HG02571 (cell line): ENCODE results near the gene TYW1B.
"Not testable (repeated sequence)": the region's sequence is repeated elsewhere in the genome, so short reads cannot be mapped to it uniquely, and the experiment has no call there.

Experiments
- ATAC-seq: cut with Tn5 transposase; IDR thresholded peaks from one replicate; pipeline ENCODE4 v1.9.1; 2021; ENCODE audit warnings: mild to moderate bottlenecking, moderate library complexity; ENCODE audit not compliant: unreplicated experiment

Gene TYW1B

DNA sequence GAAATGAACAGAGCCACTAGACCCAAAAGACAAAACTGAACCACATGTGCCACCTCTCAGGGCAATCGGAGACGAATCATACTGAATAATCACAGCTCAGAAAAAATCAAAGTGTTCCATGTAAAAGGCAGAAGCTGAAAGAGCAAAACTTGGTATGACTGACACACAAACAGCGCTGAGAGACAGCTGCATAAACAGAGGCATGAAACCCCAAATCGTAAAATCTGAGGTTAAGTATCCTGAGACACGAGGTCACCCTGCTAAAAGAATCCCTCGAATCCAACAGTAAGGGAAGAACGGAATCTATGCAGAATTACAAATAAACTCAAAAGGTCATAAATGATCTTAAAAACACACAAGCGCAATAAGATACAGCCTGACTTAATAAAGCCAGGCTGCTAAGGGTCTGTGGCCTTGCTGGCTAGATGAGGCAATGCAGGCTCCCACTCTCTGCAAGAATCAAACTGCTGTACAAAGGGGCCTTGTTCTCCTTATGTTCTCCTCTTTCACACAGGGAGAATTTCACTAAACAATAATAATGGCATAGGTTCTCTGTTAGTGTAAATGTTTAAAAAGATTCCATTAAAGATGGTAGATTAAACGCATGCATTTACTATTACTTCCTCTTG, 247.7 kb downstream of the TYW1B start:
- ATAC-seq = not testable (repeated sequence)

DNA sequence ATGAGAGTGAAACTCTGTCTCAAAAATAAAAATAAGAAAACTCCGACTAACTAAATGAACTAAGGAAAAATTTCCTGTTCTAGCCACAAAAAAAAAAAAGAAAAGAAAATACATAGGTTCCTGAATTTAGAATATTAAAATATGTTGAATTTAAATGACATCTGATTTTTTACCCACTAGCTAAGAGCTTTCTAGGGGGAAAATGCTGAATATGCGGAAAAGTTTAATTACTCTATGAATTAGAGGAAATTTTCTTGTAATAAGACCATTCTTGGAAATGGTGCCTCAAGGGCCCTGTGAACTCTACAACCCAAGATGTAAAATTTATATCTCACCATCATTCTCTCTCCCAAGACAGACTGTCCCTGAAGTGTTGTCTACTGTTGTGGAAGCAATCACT, 250.9 kb downstream of the TYW1B start:
- no peak for ATAC-seq

DNA sequence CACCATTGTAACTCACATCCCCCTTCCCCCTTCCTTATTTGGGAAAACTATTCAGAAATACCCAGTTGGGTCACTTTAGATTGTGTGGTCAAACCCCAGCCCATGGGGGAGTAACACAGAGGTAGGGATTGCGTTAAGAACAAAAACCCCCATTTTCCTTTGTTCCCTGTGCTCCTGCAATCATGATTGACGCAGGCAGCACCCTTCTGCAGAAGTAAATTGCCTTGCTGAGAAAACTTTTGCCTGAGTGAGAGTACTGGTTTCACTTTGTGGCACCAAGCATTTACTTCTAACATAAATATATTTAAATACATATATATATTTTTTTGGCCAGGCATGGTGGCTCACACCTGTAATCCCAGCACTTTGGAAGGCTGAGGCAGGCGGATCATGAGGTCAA, 266.0 kb downstream of the TYW1B start:
- not testable (repeated sequence) for ATAC-seq

DNA sequence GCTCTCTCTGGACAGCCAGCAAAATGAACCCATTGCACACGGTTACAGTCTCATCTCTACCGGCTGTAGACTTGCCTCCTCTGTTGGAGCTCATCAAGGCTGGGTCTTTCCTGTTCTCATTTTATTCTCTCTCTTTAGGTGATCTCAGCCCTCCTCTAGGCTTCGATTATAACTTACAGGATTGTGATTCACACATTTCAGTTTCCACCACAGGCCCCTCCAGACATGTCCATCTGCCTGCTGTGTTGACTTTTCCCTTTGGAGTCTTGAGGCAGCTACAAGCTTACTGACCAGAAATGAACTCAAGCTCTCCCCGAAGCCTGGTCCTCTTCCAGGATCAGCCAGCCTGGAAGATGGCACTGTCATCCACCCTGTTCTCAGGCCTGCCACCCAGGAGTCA, 268.5 kb downstream of the TYW1B start:
- not testable (repeated sequence) for ATAC-seq

DNA sequence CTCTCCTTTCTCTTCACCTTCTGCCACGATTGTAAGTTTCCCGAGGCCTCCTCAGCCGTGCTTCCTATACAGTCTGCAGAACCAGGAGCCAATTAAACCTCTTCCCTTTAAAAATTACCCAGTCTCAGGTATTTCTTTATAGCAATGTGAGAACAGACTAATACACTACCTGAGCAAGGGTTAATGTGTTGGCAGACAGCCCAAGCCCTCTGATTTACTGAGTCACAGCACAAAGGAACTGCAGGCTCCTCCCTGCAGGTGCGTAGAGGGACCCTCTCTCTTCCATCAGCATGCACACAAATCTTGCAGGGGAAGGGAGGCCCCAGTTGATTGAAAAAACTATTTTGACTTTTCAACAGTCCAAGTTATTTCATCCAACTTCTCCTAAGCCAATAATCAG, 271.3 kb downstream of the TYW1B start:
- ATAC-seq = not testable (repeated sequence)

DNA sequence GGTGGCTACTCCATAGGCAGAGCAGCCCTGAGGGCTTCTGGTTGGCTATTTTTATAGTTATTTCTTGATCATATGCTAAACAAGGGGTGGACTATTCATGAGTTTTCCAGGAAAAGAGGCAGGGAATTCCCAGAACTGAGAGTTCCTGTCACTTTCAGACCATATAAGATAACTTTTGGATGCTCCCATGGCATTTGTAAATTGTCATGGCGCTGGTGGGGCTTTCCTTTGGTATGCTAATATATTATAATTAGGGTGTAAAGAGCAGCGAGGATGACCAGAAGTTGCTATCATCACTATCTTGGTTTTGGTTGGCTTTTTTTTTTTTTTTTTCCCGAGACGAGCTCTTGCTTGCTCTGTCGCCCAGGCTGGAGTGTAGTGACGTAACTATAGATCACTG, 272.8 kb downstream of the TYW1B start:
- ATAC-seq = not testable (repeated sequence)

DNA sequence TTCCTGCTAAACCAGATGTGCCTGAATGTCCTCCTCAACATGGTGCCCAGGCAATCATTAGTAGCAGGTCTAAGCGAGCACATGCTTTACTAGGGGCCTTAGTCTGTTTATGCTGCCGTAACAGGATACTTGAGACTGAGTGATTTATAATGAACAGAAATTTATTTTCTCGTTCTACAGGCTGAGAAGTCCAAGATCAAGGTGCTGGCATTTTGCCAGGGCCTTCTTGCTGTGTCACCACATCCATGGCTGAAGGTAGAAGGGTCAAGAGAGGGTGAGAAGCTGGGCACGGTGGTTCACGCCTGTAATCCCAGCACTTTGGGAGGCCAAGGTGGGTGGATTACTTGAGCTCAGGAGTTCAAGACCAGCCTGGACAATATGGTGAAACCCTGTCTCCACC, 273.6 kb downstream of the TYW1B start:
- not testable (repeated sequence) for ATAC-seq

DNA sequence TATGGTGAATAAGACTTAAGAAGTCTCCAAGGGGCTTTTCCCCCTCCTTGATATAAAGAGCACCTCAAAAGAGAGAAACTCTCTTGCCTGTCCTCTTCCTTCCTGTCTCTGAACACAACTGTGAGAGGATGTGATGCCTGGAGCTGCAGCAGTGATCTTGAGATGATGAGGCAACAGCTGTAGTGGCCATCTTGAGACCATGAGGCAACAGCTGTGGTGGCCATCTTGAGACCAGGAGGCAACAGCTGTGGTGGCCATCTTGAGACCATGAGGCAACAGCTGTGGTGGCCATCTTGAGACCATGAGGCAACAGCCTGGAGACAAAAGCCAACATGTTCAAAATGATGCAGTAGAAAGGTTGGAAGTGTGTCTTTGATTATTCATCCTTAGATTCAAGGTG, 277.5 kb downstream of the TYW1B start:
- not testable (repeated sequence) for ATAC-seq

DNA sequence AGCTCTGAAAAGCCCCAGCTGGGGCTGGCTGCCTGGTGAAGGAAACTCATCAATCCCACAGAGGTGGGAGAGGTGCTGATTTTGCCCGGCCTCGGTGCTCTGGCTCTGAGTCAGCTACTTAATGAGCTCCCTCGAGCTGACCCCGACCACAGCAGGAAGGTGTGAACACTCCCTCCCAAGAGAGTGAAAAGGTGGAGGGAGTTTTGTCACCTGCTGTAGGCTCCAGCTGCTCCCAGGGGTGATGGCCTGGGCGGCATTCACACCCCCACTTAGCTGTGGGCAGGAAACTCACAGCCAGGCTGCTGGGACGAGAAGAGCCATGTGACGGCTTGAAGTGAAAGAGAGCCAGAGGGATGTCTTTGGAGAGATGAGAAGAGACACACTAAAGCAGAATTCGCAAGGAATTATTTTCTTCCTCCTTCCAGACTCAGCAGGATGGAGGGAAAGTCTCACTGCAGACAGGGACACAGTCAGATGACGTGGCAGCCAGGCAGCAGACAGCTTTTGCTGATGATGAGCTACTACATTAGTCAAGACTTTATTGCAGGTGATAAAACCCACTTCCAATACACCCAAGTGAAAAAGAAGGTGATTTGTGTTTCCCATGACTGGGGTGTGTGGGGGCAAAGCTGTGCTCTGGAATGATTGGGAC, 281.3 kb downstream of the TYW1B start:
- ATAC-seq = not testable (repeated sequence)

DNA sequence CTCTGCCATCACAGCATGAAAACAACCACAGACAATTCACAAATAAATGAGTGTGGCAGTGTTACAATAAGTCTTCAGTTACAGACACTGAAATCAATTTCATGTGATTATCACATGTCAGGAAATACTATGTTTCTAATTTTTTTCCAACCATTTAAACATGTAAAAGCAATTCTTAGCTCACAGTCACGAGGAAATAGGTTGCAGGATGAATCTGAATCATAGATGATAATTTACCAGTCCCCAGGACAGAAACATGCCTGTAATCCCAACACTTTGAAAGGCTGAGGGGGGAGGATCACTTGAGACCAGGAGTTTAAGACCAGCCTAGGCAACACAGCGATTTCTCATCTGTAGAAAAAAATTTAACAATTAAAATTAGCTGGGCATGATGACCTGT, 283.5 kb downstream of the TYW1B start:
- ATAC-seq = not testable (repeated sequence)

DNA sequence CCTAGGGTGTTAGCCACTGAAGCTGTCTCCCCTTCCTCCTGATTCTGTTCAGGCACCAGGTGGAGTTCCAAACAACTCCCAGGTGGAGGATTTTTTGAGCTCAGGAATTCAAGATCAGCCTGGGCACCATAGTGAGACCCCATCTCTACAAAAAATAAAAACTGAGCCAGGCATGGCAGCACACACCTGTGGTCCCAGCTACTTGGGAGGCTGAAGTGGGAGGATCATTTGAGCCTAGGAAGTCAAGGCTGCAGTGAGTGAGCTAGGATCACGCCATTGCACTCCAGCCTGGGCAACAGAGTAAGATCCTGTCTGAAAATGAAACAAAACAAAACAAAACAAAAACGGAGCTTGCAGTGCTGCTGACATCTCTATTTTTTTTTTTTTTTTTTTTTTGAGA, 287.1 kb downstream of the TYW1B start:
- ATAC-seq = no peak

DNA sequence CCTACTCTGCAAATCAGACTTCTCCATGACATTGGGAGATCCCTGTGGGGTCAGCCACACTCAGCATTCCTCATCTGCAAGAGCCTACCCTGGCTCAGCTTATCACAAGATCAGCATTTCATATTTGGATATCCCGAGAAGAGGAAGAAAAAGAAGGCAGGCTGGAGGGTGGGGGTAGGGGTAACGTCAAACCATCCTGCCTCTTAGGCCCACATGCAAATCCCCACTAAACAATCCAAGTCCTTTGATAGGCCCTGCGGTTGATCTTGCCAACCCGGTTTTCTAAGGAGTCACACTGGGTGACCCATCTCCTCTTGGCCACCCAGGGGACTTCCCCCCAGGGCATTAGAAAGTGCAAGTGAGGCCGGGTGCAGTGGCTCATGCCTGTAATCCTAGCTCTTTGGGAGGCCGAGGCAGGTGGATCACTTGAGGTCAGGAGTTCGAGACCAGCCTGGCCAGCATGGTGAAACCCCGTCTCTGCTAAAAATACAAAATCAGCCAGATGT, 287.8 kb downstream of the TYW1B start:
- no peak for ATAC-seq

DNA sequence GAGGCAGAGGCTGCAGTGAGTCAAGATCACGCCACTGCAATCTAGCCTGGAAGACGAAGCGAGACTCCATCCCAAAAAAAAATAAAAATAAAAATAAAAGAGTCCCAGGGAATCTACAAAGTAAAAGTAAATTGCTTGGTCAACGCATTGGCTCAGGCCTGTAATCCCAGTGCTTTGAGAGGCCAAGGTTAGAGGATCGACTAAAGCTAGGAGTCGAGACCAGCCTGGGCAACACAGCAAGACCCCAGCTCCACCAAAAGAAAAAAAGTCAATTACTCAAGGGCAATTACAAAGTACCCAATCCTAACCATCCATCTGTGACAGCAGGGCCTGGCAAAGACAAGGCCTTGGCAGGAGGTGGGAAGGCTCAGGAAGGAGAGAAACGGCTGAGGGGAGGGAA, 288.3 kb downstream of the TYW1B start:
- no peak for ATAC-seq

DNA sequence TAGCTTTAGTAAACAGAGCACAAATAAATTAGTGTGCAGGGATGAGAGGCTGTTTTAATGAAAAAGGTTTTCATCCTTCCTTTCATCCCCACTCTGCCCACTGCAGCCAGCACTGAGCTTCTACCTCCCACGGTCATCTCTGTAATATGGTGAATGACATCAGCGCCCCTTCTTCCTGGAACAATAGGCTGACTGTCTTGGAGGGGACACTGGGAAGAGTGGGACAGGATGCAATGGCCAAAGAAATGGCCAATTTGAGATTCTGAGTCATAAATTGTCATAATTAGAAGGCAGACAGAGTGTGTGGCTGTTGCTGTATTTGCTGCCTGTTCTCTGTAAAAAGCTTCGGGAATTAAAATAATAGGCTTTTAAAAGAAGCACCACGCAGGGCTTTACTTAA, 289.1 kb downstream of the TYW1B start:
- no peak for ATAC-seq

DNA sequence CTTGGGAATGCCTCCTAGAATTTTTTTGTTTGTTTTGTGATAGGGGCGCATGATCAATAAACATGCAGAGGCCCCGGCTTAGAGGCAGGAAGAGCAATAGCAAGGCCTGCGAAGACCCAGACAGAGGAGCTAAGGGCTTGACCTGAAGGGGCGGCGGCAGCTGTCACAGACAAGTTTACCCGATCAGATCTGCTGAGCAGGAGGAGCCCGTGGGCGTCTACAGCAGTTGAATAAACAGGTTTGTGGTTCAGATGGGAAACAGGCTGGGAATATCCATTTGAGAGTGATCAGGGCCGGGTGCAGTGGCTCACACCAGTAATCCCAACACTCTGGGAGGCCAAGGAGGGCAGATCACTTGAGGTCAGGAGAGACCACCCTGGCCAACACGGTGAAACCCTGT, 289.9 kb downstream of the TYW1B start:
- ATAC-seq = no peak

DNA sequence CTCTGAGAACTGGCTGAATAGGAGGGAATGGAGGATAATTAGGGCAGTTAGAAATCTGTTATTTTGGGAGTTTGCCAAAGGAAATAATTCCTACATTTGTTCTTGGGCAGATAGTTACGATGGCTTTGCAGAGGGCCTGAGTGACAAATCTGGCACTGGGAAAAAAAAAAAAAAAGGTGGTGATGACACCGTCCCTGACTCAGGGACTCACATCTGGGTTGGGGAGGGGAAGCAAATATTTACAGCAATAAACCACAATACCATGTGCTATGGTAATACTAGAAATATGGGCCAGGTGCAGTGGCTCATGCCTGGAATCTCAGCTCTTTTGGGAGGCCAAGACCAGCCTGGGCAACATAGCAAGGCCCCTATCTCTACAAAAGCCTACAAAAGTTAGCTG, 292.0 kb downstream of the TYW1B start:
- not testable (repeated sequence) for ATAC-seq

DNA sequence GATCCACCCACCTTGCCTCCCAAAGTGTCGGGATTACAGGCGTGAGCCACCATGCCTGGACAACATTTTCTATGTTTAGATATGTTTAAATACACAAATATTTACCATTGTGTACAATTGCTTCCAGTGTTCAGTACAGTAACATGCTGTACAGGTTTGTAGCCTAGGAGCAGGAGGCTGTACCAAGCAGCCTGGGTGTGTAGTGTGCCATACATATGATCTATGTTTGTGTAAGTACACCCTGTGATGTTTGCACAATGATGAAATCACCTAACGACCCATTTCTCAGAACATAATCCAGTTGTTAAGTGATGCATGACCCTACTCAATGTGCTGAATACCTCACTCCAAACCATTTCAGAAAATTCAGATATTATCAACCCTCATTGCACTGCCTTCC, 297.0 kb downstream of the TYW1B start:
- ATAC-seq = not testable (repeated sequence)
